Measurements from ENCODE around the gene RPUSD4.

The RPUSD4 gene

DNA sequence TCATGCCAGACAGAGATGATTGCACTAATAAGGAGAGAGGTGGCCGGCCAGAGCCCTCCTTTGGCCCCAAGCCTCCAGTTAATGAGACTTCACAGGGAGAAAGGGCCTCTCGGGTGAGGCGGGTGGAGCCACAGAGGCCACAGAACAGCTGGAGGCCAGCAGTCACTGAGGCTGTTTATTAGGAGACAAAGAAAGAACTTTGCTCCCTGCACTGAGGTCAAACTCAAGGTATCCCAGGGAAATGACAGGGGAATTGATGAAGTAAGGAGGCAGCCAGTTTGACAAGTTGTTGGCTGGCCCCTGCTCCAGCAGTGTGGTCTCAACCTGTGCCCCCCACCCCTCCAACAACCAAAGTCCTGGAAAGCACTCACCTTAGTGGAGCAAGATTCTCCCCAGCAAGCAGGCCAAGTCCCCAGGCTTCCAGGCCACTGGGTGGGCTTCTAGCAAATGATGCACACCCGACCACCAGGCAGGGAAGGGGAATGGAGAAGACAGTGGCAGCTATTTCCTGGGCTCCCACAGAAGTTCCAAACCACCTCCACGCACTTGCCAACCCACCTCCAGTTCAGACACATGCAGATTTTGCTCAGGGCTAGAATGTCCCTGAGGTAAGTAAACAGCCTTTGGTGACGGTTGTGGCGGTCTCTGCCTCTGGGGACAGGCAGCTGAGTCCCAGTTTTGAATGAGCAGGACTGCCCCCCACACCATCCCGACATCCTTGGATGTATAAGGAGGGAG is 53.2 kb downstream of the RPUSD4 start:
- H3K4me3 ChIP-seq (ENCODE audit: insufficient read depth, low read depth, low read length), result no peak overlapping the region
- 56 to 57% methylated on average over 8 of the region's 8 CpGs for WGBS, 2 experiments
- H3K9me3 ChIP-seq (ENCODE audit: control insufficient read depth, low read length), result no peaks in the 10 kb centered on the region
- H3K36me3 ChIP-seq (ENCODE audit: control insufficient read depth, insufficient read depth, low read length), result no peaks in the 10 kb centered on the region
- no peaks in the 10 kb centered on the region for H3K27me3 ChIP-seq (ENCODE audit: control insufficient read depth, insufficient read depth, low read length, poor library complexity, severe bottlenecking)
- peaks cover 75% of the 10 kb centered on the region for H3K4me1 ChIP-seq (ENCODE audit: control insufficient read depth, insufficient read depth, low read length)
- H3K27ac ChIP-seq (ENCODE audit: insufficient read depth, low read depth, low read length, poor library complexity, severe bottlenecking), result peak overlapping the region; percentile 29

DNA sequence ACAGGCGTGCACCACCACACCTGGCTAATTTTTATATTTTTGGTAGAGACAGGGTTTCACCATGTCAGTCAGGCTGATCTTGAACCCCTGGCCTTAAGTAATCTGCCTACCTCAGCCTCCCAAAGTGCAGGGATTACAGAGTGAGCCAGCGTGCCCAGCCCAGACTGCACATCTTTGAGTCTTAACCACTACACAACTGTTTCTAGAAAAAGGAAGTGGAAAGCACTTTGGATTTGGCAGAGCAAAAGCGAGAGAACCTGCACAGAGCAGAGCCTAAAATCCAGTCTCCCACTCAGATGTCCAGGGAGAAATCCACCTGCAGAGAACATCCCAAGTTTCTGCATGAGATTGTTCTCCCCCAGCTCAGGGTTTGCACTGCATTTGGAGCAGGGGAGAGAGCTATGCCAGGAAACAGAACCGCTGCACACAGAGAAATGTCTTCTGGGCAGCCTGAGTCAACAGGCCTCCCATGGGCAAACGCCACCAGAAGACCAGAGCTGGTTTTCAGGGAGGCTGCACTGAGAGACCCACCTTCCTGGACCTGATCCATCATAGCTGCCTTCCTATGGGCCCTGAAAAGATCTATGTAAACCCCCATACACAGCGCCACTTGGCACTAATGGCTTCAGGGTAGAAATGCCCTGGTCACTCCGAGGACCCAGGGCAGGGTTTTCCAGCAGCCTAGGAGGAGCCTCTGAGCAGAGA is 54.0 kb downstream of the RPUSD4 start:
- Histone ChIP-seq H3K27me3 (ENCODE audit: control insufficient read depth, insufficient read depth, low read length, poor library complexity, severe bottlenecking) (no peaks in the 10 kb centered on the region), H3K9me3 (ENCODE audit: control insufficient read depth, low read length) (no peaks in the 10 kb centered on the region), H3K4me1 (ENCODE audit: control insufficient read depth, insufficient read depth, low read length) (peaks cover 67% of the 10 kb centered on the region), H3K4me3 (ENCODE audit: insufficient read depth, low read depth, low read length) (no peak overlapping the region), H3K27ac (ENCODE audit: insufficient read depth, low read depth, low read length, poor library complexity, severe bottlenecking) (peak overlapping the region; percentile 29), H3K36me3 (ENCODE audit: control insufficient read depth, insufficient read depth, low read length) (no peaks in the 10 kb centered on the region)
- WGBS, 2 experiments, result 91 to 92% methylated on average over 7 of the region's 7 CpGs

DNA sequence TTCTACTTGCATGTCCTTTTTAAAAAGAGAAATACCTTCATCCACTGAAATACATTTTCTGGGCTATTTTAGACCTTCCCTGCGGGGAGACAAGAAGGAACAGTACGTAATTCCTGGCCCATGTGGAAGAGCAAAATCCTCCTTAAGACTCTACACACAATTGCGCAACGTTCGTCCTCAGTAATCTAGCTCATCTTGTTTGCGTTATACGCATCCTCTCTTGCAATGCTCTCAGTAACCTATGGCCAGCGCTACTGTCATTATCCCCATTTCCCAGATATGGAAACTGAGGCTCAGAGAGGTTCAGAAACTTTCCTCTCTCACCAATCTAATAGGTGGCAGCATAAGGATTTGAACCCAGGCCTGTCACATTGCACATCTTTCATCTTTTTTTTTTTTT is 54.6 kb downstream of the RPUSD4 start:
- H3K36me3 ChIP-seq (ENCODE audit: control insufficient read depth, insufficient read depth, low read length), result no peaks in the 10 kb centered on the region
- no peaks in the 10 kb centered on the region for H3K27me3 ChIP-seq (ENCODE audit: control insufficient read depth, insufficient read depth, low read length, poor library complexity, severe bottlenecking)
- no peak overlapping the region for H3K27ac ChIP-seq (ENCODE audit: insufficient read depth, low read depth, low read length, poor library complexity, severe bottlenecking)
- no peaks in the 10 kb centered on the region for H3K9me3 ChIP-seq (ENCODE audit: control insufficient read depth, low read length)
- WGBS, 2 experiments, result 89% methylated on average over 8 of the region's 8 CpGs
- peaks cover 64% of the 10 kb centered on the region for H3K4me1 ChIP-seq (ENCODE audit: control insufficient read depth, insufficient read depth, low read length)
- no peak overlapping the region for H3K4me3 ChIP-seq (ENCODE audit: insufficient read depth, low read depth, low read length)

DNA sequence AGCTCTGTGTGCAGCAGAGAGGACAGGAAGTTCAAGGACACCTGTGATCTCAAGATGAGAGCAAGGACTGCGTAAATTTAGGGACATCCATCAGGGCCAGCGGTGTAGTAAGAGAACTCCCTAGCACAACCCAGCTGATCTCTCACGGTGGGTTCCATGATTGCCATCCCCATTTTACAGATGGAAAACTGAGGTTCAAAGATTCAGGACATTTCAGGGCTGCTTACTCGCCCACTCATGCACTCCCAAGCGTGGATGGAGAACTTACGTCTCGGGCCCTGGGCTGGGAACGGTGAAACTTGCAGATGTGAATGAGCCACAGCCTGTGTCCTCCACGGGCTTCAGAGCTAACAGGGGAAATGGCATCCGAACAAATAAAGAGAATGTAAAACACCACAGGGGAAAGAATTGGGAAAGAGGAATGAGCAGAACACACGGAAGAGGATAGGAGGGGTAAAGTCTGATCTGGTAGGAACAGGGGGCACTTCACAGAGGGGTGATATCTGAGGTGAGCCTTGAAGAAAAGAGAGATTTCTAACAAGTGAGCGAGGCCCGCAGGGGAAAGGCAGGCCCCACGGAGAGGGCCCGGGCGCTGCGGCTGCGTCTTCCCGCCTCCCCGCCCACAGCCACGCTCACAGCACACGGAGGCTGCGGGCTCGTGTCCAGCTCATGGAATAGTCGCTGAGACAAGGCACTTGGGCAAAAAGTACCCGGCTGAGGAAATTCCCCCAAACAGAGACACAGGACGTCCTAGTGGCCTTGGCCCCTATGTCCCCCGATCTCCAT is 55.9 kb downstream of the RPUSD4 start:
- no peaks in the 10 kb centered on the region for H3K9me3 ChIP-seq (ENCODE audit: control insufficient read depth, low read length)
- no peak overlapping the region for H3K4me3 ChIP-seq (ENCODE audit: insufficient read depth, low read depth, low read length)
- no peaks in the 10 kb centered on the region for H3K36me3 ChIP-seq (ENCODE audit: control insufficient read depth, insufficient read depth, low read length)
- H3K4me1 ChIP-seq (ENCODE audit: control insufficient read depth, insufficient read depth, low read length), result peaks cover 56% of the 10 kb centered on the region
- H3K27me3 ChIP-seq (ENCODE audit: control insufficient read depth, insufficient read depth, low read length, poor library complexity, severe bottlenecking), result no peaks in the 10 kb centered on the region
- H3K27ac ChIP-seq (ENCODE audit: insufficient read depth, low read depth, low read length, poor library complexity, severe bottlenecking), result no peak overlapping the region
- 90% methylated on average over 28 of the region's 28 CpGs for WGBS, 2 experiments

DNA sequence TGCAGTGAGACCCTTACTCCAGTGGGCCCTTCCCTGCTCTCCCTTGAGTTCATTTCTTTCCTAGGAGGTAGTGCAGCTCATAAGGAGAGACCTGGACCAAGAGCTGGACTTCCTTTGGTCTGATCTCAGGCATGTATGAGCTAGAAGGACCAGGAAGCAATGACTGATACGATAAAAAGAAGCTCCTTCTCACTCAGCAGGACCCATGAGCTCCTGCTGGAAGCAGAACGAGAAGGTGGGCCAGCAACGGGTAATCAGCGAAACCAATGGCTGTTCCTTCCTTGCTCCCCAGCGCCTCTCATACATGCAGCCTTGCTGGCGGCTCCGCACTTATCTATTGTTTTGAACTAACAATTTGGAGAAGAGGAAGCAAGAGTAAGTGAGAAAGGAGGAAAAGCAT is 56.8 kb downstream of the RPUSD4 start:
- no peak overlapping the region for H3K4me3 ChIP-seq (ENCODE audit: insufficient read depth, low read depth, low read length)
- H3K27me3 ChIP-seq (ENCODE audit: control insufficient read depth, insufficient read depth, low read length, poor library complexity, severe bottlenecking), result no peaks in the 10 kb centered on the region
- no peak overlapping the region for H3K27ac ChIP-seq (ENCODE audit: insufficient read depth, low read depth, low read length, poor library complexity, severe bottlenecking)
- H3K4me1 ChIP-seq (ENCODE audit: control insufficient read depth, insufficient read depth, low read length), result peaks cover 55% of the 10 kb centered on the region
- H3K9me3 ChIP-seq (ENCODE audit: control insufficient read depth, low read length), result no peaks in the 10 kb centered on the region
- WGBS, 2 experiments, result 85 to 86% methylated on average over 7 of the region's 7 CpGs
- H3K36me3 ChIP-seq (ENCODE audit: control insufficient read depth, insufficient read depth, low read length), result no peaks in the 10 kb centered on the region

DNA sequence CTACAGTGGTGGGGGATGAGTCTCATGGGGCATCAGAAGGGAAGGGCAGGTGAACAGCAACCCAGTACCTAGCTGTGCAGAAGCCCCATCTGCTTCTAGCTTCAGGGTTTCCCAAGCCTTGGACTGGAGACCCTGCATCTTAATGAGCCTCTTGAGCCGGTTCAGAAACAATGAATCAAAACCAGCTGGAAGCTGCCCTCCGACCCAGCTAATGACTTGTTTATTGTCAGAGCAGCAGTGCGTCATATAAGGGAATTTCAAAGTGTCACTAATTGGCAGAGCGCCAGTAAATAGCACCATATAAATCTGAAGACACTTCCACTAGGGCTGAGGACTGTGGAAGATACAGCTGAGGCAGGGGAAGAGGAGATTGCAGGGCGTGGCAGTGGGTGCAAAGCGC is 57.5 kb downstream of the RPUSD4 start:
- no peak overlapping the region for H3K27ac ChIP-seq (ENCODE audit: insufficient read depth, low read depth, low read length, poor library complexity, severe bottlenecking)

DNA sequence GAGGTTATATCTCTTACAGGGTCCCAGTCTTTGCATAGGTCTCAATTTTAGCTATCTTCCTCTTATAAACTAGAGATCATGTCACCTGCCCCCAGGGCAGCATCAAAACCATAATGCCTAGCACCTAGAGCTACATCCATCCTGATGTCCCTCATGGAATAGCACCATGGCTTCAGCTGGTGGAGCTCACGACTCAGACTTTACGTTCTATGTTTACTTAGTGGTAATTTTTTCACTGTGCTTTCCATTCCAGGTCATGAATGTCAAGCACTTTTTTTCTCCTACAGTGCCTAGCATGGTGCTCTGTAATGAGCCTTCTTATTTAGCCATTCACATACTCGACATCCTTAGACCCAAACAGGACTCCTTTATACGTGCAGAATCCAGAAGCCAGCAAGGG is 58.4 kb downstream of the RPUSD4 start:
- no peaks in the 10 kb centered on the region for H3K9me3 ChIP-seq (ENCODE audit: control insufficient read depth, low read length)
- 97 to 98% methylated on average over 4 of the region's 4 CpGs for WGBS, 2 experiments
- peaks cover 55% of the 10 kb centered on the region for H3K4me1 ChIP-seq (ENCODE audit: control insufficient read depth, insufficient read depth, low read length)
- no peaks in the 10 kb centered on the region for H3K27me3 ChIP-seq (ENCODE audit: control insufficient read depth, insufficient read depth, low read length, poor library complexity, severe bottlenecking)
- H3K27ac ChIP-seq (ENCODE audit: insufficient read depth, low read depth, low read length, poor library complexity, severe bottlenecking), result no peak overlapping the region
- H3K36me3 ChIP-seq (ENCODE audit: control insufficient read depth, insufficient read depth, low read length), result no peaks in the 10 kb centered on the region
- H3K4me3 ChIP-seq (ENCODE audit: insufficient read depth, low read depth, low read length), result no peak overlapping the region

More for the DNA sequence above, 57.5 kb downstream of the RPUSD4 start:
- 43 to 54% methylated on average over 6 of the region's 6 CpGs for WGBS, 2 experiments
- no peaks in the 10 kb centered on the region for H3K36me3 ChIP-seq (ENCODE audit: control insufficient read depth, insufficient read depth, low read length)
- no peaks in the 10 kb centered on the region for H3K9me3 ChIP-seq (ENCODE audit: control insufficient read depth, low read length)
- H3K4me3 ChIP-seq (ENCODE audit: insufficient read depth, low read depth, low read length), result no peak overlapping the region
- peaks cover 55% of the 10 kb centered on the region for H3K4me1 ChIP-seq (ENCODE audit: control insufficient read depth, insufficient read depth, low read length)
- H3K27me3 ChIP-seq (ENCODE audit: control insufficient read depth, insufficient read depth, low read length, poor library complexity, severe bottlenecking), result no peaks in the 10 kb centered on the region

DNA sequence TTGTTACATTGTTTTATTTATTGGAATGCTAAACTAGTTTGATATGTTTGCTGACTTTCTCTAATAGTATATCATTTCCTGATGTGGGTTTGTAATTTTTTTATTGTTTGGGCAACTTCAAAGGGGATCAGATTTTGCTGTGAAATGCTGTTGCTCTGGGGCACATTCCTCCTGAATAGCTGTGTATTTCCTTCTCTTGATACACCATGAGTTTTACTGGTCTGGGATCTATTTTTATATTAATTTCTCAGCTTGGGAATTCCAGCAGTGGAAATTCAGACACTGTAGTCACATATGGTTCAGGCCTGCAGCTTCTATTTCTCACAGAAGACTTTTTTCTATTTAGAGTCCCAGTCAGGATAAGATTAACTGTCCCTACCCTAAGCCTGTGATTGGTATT is 58.9 kb downstream of the RPUSD4 start:
- H3K9me3 ChIP-seq (ENCODE audit: control insufficient read depth, low read length), result no peaks in the 10 kb centered on the region
- H3K4me1 ChIP-seq (ENCODE audit: control insufficient read depth, insufficient read depth, low read length), result peaks cover 55% of the 10 kb centered on the region
- no peaks in the 10 kb centered on the region for H3K27me3 ChIP-seq (ENCODE audit: control insufficient read depth, insufficient read depth, low read length, poor library complexity, severe bottlenecking)
- H3K4me3 ChIP-seq (ENCODE audit: insufficient read depth, low read depth, low read length), result no peak overlapping the region
- no peak overlapping the region for H3K27ac ChIP-seq (ENCODE audit: insufficient read depth, low read depth, low read length, poor library complexity, severe bottlenecking)
- no peaks in the 10 kb centered on the region for H3K36me3 ChIP-seq (ENCODE audit: control insufficient read depth, insufficient read depth, low read length)

DNA sequence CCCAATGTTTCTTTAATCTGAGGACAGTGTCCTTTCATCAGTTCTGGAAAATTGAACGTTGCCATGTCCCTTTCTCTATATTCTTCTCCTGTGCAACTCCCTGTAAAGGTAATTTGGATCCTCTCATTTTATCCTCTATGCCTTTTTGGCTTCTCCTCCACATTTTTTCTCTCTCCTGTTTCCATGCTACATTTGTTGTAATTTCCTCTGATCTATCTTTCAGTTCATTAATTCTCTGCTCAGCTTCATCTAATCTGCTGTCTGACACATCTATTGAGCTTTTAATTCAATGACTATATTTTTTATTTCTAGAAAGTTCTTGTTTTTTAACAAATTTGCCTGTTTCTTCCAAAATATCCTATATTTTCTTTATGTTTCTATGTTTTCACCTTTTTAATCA is 59.3 kb downstream of the RPUSD4 start:
- WGBS, 2 experiments, result 84 to 95% methylated on average over 1 of the region's 1 CpG
- H3K9me3 ChIP-seq (ENCODE audit: control insufficient read depth, low read length), result no peaks in the 10 kb centered on the region
- H3K27me3 ChIP-seq (ENCODE audit: control insufficient read depth, insufficient read depth, low read length, poor library complexity, severe bottlenecking), result no peaks in the 10 kb centered on the region
- H3K4me1 ChIP-seq (ENCODE audit: control insufficient read depth, insufficient read depth, low read length), result peaks cover 59% of the 10 kb centered on the region
- no peaks in the 10 kb centered on the region for H3K36me3 ChIP-seq (ENCODE audit: control insufficient read depth, insufficient read depth, low read length)
- H3K4me3 ChIP-seq (ENCODE audit: insufficient read depth, low read depth, low read length), result no peak overlapping the region
- no peak overlapping the region for H3K27ac ChIP-seq (ENCODE audit: insufficient read depth, low read depth, low read length, poor library complexity, severe bottlenecking)
